Chondrocyte (in vitro differentiated cells): ENCODE results near the gene ATL1. TPM values are rescaled to one million over a fixed set of nuclear protein-coding genes. Genes with fewer than 3 reads are reported as not detected.

ENCODE experiments used
- DNase-seq: peaks from one replicate; pipeline ENCODE4 v3.0.0; 2021; ENCODE audit warnings: mixed read lengths, low spot score
- H3K27ac Mint-ChIP-seq: one replicate; pipeline ENCODE4 v1.8.0; 2021; ENCODE audit warnings: mild to moderate bottlenecking, moderate library complexity, mixed read lengths; ENCODE audit not compliant: unreplicated experiment
- H3K27me3 Mint-ChIP-seq: 2 replicates; pipeline ENCODE4 v1.8.0; 2021; ENCODE audit warnings: low read depth, mixed read lengths
- H3K36me3 Mint-ChIP-seq: 2 replicates; pipeline ENCODE4 v1.8.0; 2021; ENCODE audit warnings: low read depth, mixed read lengths
- H3K4me1 Mint-ChIP-seq: 2 replicates; pipeline ENCODE4 v1.8.0; 2021; ENCODE audit warnings: low read depth, mild to moderate bottlenecking, mixed read lengths
- H3K4me3 Mint-ChIP-seq: one replicate; pipeline ENCODE4 v1.8.0; 2021; ENCODE audit warnings: mild to moderate bottlenecking, moderate library complexity, mixed read lengths; ENCODE audit not compliant: unreplicated experiment
- H3K9me3 Mint-ChIP-seq: 2 replicates; pipeline ENCODE4 v1.8.0; 2021; ENCODE audit warnings: low read depth, mixed read lengths
- total RNA-seq: library from RNA; stranded (reverse); gene quantifications from 3 replicates; pipeline ENCODE4 v1.2.1, GENCODE V29; 2021
- TF ChIP-seq, protein P1 (sequence below): fragments of 200-600 bp; sonication (generic); IDR thresholded peaks from 2 replicates; pipeline ENCODE4 v1.5.0; 2021; ENCODE audit warnings: antibody characterized with exemption, mild to moderate bottlenecking, moderate library complexity

ATL1 gene
- total RNA-seq, 1 donor from 2014 or later: 19.0 TPM

GRCh38 chr14:50521912-50522341, 38.0 kb upstream of the ATL1 start:
- Mint-ChIP-seq H3K4me1 (peaks cover 51% of the 10 kb centered on the region), H3K27ac (peak overlapping the region; percentile 97), H3K4me3 (peak overlapping the region; percentile 13)

DNA sequence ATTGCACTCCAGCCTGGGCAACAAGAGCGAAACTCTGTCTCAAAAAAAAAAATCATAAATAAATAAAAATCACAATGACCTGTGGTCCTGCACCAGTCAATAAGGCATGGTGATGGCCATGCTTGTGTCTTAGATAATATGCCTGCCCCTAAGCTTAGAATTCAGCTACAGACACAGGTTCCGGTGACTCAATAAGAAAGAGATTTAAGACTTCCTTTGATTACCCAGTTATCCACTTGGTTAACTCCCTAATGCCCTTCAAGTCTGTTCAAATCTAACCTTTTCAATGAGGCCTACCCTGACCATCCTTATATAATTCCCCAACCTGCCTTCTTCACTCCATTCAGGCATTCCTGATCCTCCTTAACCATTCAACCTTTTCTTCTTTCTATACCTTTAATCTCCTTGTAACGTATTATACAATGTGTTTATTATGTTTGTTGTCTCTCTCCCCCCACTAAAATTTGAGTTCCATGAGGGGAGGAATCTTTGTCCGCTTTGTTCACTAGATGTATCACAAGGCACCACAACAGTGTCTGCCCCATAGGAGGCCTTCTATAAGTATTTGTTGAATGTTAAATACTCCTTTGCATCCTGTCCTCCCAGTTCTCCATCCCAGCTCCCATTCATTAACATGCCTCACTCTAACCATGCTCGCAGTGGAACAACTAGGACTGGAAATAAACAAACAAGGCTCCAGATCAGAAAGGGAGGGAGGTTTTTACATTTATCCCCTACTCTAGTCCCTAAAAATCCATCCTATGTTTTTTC, 36.5 kb upstream of the ATL1 start:
- Mint-ChIP-seq H3K27ac (peak overlapping the region; percentile 73), H3K36me3 (peaks cover 4% of the 10 kb centered on the region), H3K4me3 (no peak overlapping the region), H3K9me3 (no peaks in the 10 kb centered on the region), H3K4me1 (peaks cover 58% of the 10 kb centered on the region), H3K27me3 (no peaks in the 10 kb centered on the region)
- TF ChIP-seq, protein P1, sequence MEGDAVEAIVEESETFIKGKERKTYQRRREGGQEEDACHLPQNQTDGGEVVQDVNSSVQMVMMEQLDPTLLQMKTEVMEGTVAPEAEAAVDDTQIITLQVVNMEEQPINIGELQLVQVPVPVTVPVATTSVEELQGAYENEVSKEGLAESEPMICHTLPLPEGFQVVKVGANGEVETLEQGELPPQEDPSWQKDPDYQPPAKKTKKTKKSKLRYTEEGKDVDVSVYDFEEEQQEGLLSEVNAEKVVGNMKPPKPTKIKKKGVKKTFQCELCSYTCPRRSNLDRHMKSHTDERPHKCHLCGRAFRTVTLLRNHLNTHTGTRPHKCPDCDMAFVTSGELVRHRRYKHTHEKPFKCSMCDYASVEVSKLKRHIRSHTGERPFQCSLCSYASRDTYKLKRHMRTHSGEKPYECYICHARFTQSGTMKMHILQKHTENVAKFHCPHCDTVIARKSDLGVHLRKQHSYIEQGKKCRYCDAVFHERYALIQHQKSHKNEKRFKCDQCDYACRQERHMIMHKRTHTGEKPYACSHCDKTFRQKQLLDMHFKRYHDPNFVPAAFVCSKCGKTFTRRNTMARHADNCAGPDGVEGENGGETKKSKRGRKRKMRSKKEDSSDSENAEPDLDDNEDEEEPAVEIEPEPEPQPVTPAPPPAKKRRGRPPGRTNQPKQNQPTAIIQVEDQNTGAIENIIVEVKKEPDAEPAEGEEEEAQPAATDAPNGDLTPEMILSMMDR: no peak
- DNase-seq: no peak

More at GRCh38 chr14:50521912-50522341, 38.0 kb upstream of the ATL1 start:
- no peak for DNase-seq
- H3K9me3 Mint-ChIP-seq: no peaks in the 10 kb centered on the region
- TF ChIP-seq, protein P1: no peak
- peaks cover 4% of the 10 kb centered on the region for H3K36me3 Mint-ChIP-seq
- no peaks in the 10 kb centered on the region for H3K27me3 Mint-ChIP-seq

GRCh38 chr14:50524060-50524459, 35.9 kb upstream of the ATL1 start:
- Mint-ChIP-seq H3K4me1 (peaks cover 64% of the 10 kb centered on the region), H3K36me3 (peaks cover 4% of the 10 kb centered on the region), H3K4me3 (no peak overlapping the region), H3K27me3 (no peaks in the 10 kb centered on the region), H3K9me3 (no peaks in the 10 kb centered on the region), H3K27ac (peak overlapping the region; percentile 73)
- DNase-seq: no peak
- TF ChIP-seq, protein P1: no peak

DNA sequence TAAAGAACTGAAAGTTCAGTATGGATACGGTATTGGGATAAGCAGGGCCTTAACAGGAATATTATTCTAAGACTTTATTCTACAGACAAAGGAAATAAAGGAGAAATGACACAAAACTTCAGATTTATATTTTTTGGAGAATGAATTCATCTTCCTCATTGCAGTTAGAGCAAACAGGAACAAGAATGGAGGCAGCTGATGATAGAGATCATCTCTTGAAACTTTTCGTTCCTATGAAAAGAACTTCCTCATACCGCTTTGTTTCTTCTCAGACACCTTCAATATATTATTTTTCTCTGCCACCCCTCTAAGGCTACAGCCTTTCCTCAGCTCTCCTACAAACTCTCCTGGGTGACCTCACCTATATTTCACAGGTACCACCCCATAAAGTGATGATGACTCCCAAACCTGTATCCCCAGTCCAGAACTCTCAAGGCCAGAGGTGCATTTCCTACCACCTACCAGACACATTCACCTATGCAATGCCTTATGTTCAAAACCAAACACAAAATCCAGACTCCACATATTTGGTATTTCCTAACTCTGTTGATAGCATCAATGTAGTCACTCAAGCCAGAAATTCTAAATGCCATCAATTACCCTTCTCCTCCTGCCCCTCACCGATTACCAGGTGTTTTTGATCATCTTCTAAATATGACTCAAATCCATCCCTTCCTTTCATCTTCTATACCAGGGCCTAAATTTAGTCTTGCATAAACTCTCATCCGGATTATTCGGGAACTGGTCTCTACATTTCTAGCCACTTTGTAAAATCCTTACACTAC, 35.0 kb upstream of the ATL1 start:
- H3K9me3 Mint-ChIP-seq: no peaks in the 10 kb centered on the region
- peaks cover 73% of the 10 kb centered on the region for H3K4me1 Mint-ChIP-seq
- H3K36me3 Mint-ChIP-seq: peaks cover 4% of the 10 kb centered on the region
- no peak overlapping the region for H3K4me3 Mint-ChIP-seq
- DNase-seq: no peak
- peak overlapping the region; percentile 73 for H3K27ac Mint-ChIP-seq
- no peaks in the 10 kb centered on the region for H3K27me3 Mint-ChIP-seq
- TF ChIP-seq, protein P1: no peak

- Mint-ChIP-seq H3K4me1 (peaks cover 69% of the 10 kb centered on the region), H3K36me3 (peaks cover 4% of the 10 kb centered on the region), H3K4me3 (no peak overlapping the region), H3K9me3 (no peaks in the 10 kb centered on the region), H3K27ac (peak overlapping the region; percentile 64), H3K27me3 (no peaks in the 10 kb centered on the region)
- TF ChIP-seq, protein P1: no peak
- DNase-seq: no peak
Measured at GRCh38 chr14:50528000-50528399, 31.9 kb upstream of the ATL1 start.
